Measurements from ENCODE around the gene PARN. TPM values are rescaled to one million over a fixed set of nuclear protein-coding genes. Genes with fewer than 3 reads are reported as not detected.

The PARN gene
- total and polyA plus RNA-seq, 9 of the 15 experiments (the other 6 are each of a cell fraction or from before 2014, with no cell fraction given): 9.6 to 51.3 (median 40.4) TPM

GRCh38 chr16:14602443-14602963 is 27.6 kb downstream of the PARN start:
- Histone ChIP-seq H3K36me3 (ENCODE audit: control insufficient read depth, insufficient read depth, low read length) (peaks cover 76% of the 10 kb centered on the region), H3K9me3 (replicated peaks; ENCODE audit: control insufficient read depth, insufficient read depth, low read depth, low read length) (no peaks in the 10 kb centered on the region), H3K27ac (ENCODE audit: extremely low read depth, low read depth, low read length) (no peak overlapping the region), H3K79me2 (ENCODE audit: control insufficient read depth, insufficient read depth, low read length) (no peaks in the 10 kb centered on the region), H4K20me1 (replicated peaks; ENCODE audit: control insufficient read depth, insufficient read depth, low read length) (no peaks in the 10 kb centered on the region), H2AFZ (ENCODE audit: low read depth, low read length) (no peak overlapping the region), H3K9me1 (ENCODE audit: control insufficient read depth, insufficient read depth, low read length) (no peaks in the 10 kb centered on the region), H3K27me3 (ENCODE audit: control insufficient read depth in 2 of 2, insufficient read depth in 2 of 2, low read length in 2 of 2) (no peaks in the 10 kb centered on the region), H3K4me2 (ENCODE audit: insufficient read depth, low read length) (no peak overlapping the region), H3K9ac (ENCODE audit: insufficient read depth in 1 of 2, low read depth in 2 of 2, low read length in 2 of 2) (no peak overlapping the region), H3K4me1 (replicated peaks in 1 of 2; ENCODE audit: control insufficient read depth in 2 of 2, insufficient read depth in 2 of 2, low read length in 2 of 2) (no peaks in the 10 kb centered on the region), H3K4me3 (no peak overlapping the region)
- ChIA-PET POLR2A (interaction anchor here (0.6 kb wide), 1 partner anchor 43 kb away, joined by 3 read pairs; no protein-coding TSS in a partner anchor), CTCF (ENCODE audit: low intra/inter-chr PET ratio) (no interaction called here)
- DNase-seq (ENCODE audit: extremely low read depth in 1 of 4, low spot score in 3 of 4): no peak
- no TSS peak for BruUV-seq (replicated peaks)
- in situ Hi-C loops (cut with MboI): no loop called here
- no peak for TF ChIP-seq HMG20A (CRISPR knock-in tag; conservative IDR thresholded peaks at IDR 0.05)
- TF ChIP-seq RBM22 (IDR thresholded peaks at IDR 0.05; ENCODE audit: low read depth, low read length, poor library complexity, severe bottlenecking): no peak
- TF ChIP-seq KLF13 (tag; IDR thresholded peaks at IDR 0.05; ENCODE audit: borderline replicate concordance, low read depth): no peak
- no peak for TF ChIP-seq REST (IDR thresholded peaks at IDR 0.05; ENCODE audit: borderline replicate concordance)
- no peak for TF ChIP-seq REST (CRISPR knock-in tag; IDR thresholded peaks at IDR 0.05; ENCODE audit: low read depth)
- no peak for TF ChIP-seq MTA3 (IDR thresholded peaks at IDR 0.05; ENCODE audit: borderline replicate concordance)
- TF ChIP-seq ZNF699 (CRISPR knock-in tag; IDR thresholded peaks at IDR 0.05; ENCODE audit: insufficient replicate concordance): no peak
- WGBS (ENCODE audit: insufficient coverage, low coverage, missing lambda C conversion rate): 71% methylated on average over 6 of the region's 6 CpGs
- ATAC-seq: no peak
- intact Hi-C loops (cut with micrococcal nuclease): no loop called here
- no peak for FAIRE-seq

All from K562 (cell line).